ENCODE data around the gene PHLDB1.

The PHLDB1 gene

GRCh38 chr11:118649941-118650340 lies 42.5 kb downstream of the PHLDB1 start:
- Histone ChIP-seq H4K20me1 (ENCODE audit: insufficient read depth, low read length) (no peaks in the 10 kb centered on the region), H3K9ac (ENCODE audit: low read length) (no peak overlapping the region), H3K9me3 (ENCODE audit: low read length) (no peaks in the 10 kb centered on the region), H3K4me2 (ENCODE audit: low read length) (no peak overlapping the region), H3K27me3 (ENCODE audit: insufficient read depth, low read length) (no peaks in the 10 kb centered on the region; the same call in 1 of the 2 replicates), H3F3A (ENCODE audit: insufficient read depth, low read length) (no peaks in the 10 kb centered on the region), H3K4me1 (ENCODE audit: insufficient read depth, low read length, severe bottlenecking) (no peaks in the 10 kb centered on the region), H3K4me3 (ENCODE audit: low read depth, low read length, poor library complexity, severe bottlenecking) (no peak overlapping the region), H3K9me2 (ENCODE audit: low read depth, low read length) (no peaks in the 10 kb centered on the region), H3K79me2 (ENCODE audit: insufficient read depth, low read length) (no peaks in the 10 kb centered on the region), H3K36me3 (ENCODE audit: insufficient read depth, low read length) (no peaks in the 10 kb centered on the region), H2AFZ (ENCODE audit: low read length) (no peak overlapping the region), H3K27ac (ENCODE audit: low read depth, low read length, poor library complexity, severe bottlenecking) (no peak overlapping the region)
- TF ChIP-seq CTCF (IDR thresholded peaks at IDR 0.05; ENCODE audit: low read length) (no peak), EZH2 (IDR thresholded peaks at IDR 0.05; ENCODE audit: borderline replicate concordance, low read length) (no peak)

- Histone ChIP-seq H3K4me2 (ENCODE audit: low read length) (no peak overlapping the region), H4K20me1 (ENCODE audit: insufficient read depth, low read length) (no peaks in the 10 kb centered on the region), H3K9ac (ENCODE audit: low read length) (no peak overlapping the region), H3K27ac (ENCODE audit: low read depth, low read length, poor library complexity, severe bottlenecking) (no peak overlapping the region), H3F3A (ENCODE audit: insufficient read depth, low read length) (no peaks in the 10 kb centered on the region), H3K4me3 (ENCODE audit: low read depth, low read length, poor library complexity, severe bottlenecking) (no peak overlapping the region), H3K9me3 (ENCODE audit: low read length) (no peaks in the 10 kb centered on the region), H2AFZ (ENCODE audit: low read length) (no peak overlapping the region), H3K9me2 (ENCODE audit: low read depth, low read length) (no peaks in the 10 kb centered on the region), H3K27me3 (ENCODE audit: insufficient read depth, low read length) (no peaks in the 10 kb centered on the region; the same call in 1 of the 2 replicates), H3K36me3 (ENCODE audit: insufficient read depth, low read length) (no peaks in the 10 kb centered on the region), H3K4me1 (ENCODE audit: insufficient read depth, low read length, severe bottlenecking) (no peaks in the 10 kb centered on the region), H3K79me2 (ENCODE audit: insufficient read depth, low read length) (no peaks in the 10 kb centered on the region)
- TF ChIP-seq CTCF (IDR thresholded peaks at IDR 0.05; ENCODE audit: low read length) (no peak), EZH2 (IDR thresholded peaks at IDR 0.05; ENCODE audit: borderline replicate concordance, low read length) (no peak)
Measured at GRCh38 chr11:118650366-118650765, 43.0 kb downstream of the PHLDB1 start.

GRCh38 chr11:118651820-118652219 lies 44.4 kb downstream of the PHLDB1 start:
- Histone ChIP-seq H3K36me3 (ENCODE audit: insufficient read depth, low read length) (no peaks in the 10 kb centered on the region), H3K9me3 (ENCODE audit: low read length) (no peaks in the 10 kb centered on the region), H3K9me2 (ENCODE audit: low read depth, low read length) (no peaks in the 10 kb centered on the region), H4K20me1 (ENCODE audit: insufficient read depth, low read length) (no peaks in the 10 kb centered on the region), H3K27ac (ENCODE audit: low read depth, low read length, poor library complexity, severe bottlenecking) (no peak overlapping the region), H3K4me2 (ENCODE audit: low read length) (no peak overlapping the region), H2AFZ (ENCODE audit: low read length) (no peak overlapping the region), H3K9ac (ENCODE audit: low read length) (no peak overlapping the region), H3K27me3 (ENCODE audit: insufficient read depth, low read length) (no peaks in the 10 kb centered on the region; the same call in 1 of the 2 replicates), H3K4me1 (ENCODE audit: insufficient read depth, low read length, severe bottlenecking) (no peaks in the 10 kb centered on the region), H3K79me2 (ENCODE audit: insufficient read depth, low read length) (no peaks in the 10 kb centered on the region), H3F3A (ENCODE audit: insufficient read depth, low read length) (no peaks in the 10 kb centered on the region), H3K4me3 (ENCODE audit: low read depth, low read length, poor library complexity, severe bottlenecking) (no peak overlapping the region)
- TF ChIP-seq CTCF (IDR thresholded peaks at IDR 0.05; ENCODE audit: low read length) (no peak), EZH2 (IDR thresholded peaks at IDR 0.05; ENCODE audit: borderline replicate concordance, low read length) (no peak)

All from OCI-LY1 (cell line).